AG08395 (cell line): Measurements from ENCODE around the gene ZNF791.
A peak's percentile ranks its signal among the peaks of the same experiment; 100 is the strongest.
"Not testable (repeated sequence)": the region's sequence is repeated elsewhere in the genome, so short reads cannot be mapped to it uniquely, and the experiment has no call there.

ENCODE experiments used
- DNase-seq: peaks from one replicate; pipeline ENCODE4 v3.0.0; 2012; ENCODE audit warnings: mixed read lengths, low spot score

Gene ZNF791

GRCh38 chr19:12667731-12668302, 57.1 kb downstream of the ZNF791 start:
- no peak for DNase-seq

GRCh38 chr19:12668346-12668745, 57.6 kb downstream of the ZNF791 start:
- DNase-seq: no peak

- DNase-seq: peak; percentile 63
Measured at GRCh38 chr19:12668932-12669269, 58.2 kb downstream of the ZNF791 start.

GRCh38 chr19:12669270-12670158, 58.8 kb downstream of the ZNF791 start:
- DNase-seq: peak; percentile 82

- no peak for DNase-seq
Measured at GRCh38 chr19:12670159-12670928, 59.6 kb downstream of the ZNF791 start.

- DNase-seq: no peak
Measured at GRCh38 chr19:12672744-12673143, 62.0 kb downstream of the ZNF791 start.

- DNase-seq: no peak
Measured at GRCh38 chr19:12675399-12675798, 64.7 kb downstream of the ZNF791 start.

GRCh38 chr19:12675940-12676339, 65.2 kb downstream of the ZNF791 start:
- no peak for DNase-seq

GRCh38 chr19:12676384-12676792, 65.7 kb downstream of the ZNF791 start:
- DNase-seq: peak; percentile 86

- DNase-seq: no peak
Measured at GRCh38 chr19:12676928-12677327, 66.2 kb downstream of the ZNF791 start.

GRCh38 chr19:12678039-12678438, 67.3 kb downstream of the ZNF791 start:
- not testable (repeated sequence) for DNase-seq

GRCh38 chr19:12680034-12680433, 69.3 kb downstream of the ZNF791 start:
- DNase-seq: no peak

- DNase-seq: peak; percentile 96
Measured at GRCh38 chr19:12681074-12681987, 70.6 kb downstream of the ZNF791 start, which contains the start of gene DHPS. TSS of gene DHPS (minus strand) at chr19:12681880. CDS start at chr19:12681766, 114 bp downstream.
